ENCODE measurements around the gene PHKB. TPM values are rescaled to one million over a fixed set of nuclear protein-coding genes. Genes with fewer than 3 reads are reported as not detected.
A peak's percentile ranks its signal among the peaks of the same experiment; 100 is the strongest.

PHKB gene
- total and polyA plus RNA-seq, 2 donors (not counting 1 experiment from before 2014, with no cell fraction given), result 79.0 to 103 TPM

DNA sequence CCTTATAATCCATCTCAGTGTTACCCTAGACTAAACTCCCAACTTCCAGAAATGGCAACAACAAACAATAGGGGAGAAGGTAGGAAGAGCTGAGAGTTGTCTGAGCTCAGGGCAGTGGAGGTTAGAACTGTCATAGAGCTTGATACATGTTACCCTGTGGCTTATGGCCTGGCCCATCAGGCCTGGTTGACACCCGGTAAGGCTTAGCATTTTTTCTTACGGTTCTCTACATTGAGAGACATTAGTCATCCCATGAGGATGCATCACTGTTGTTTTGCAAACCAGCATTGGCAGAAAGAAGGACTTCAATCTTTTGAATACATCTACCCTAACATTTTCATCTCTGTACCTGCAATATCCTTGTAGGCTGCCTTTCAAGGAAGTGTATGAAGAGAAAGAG is 226.6 kb downstream of the PHKB start:
- TF ChIP-seq EZH2 (IDR thresholded peaks at IDR 0.05; ENCODE audit: low read length, missing control alignments), result no peak
- no peak for TF ChIP-seq CTCF (conservative IDR thresholded peaks at IDR 0.05 in 1 of 2, IDR thresholded peaks at IDR 0.05 in 1 of 2; ENCODE audit: low read depth in 1 of 2, low read length in 2 of 2)
- H3K4me2 ChIP-seq (ENCODE audit: extremely low read depth, insufficient read depth, low read length), result no peak overlapping the region
- H3K4me1 ChIP-seq (ENCODE audit: control insufficient read depth, extremely low read depth, insufficient read depth, low read length), result no peaks in the 10 kb centered on the region
- H2AFZ ChIP-seq (ENCODE audit: low read length), result no peak overlapping the region
- peaks cover 2% of the 10 kb centered on the region for H3K36me3 ChIP-seq (ENCODE audit: control insufficient read depth, insufficient read depth, low read length)
- DNase-seq (ENCODE audit: low read depth in 2 of 2), result peak in 1 of 2 donors; percentile 15
- no peaks in the 10 kb centered on the region for H4K20me1 ChIP-seq (ENCODE audit: control insufficient read depth, extremely low read depth, insufficient read depth, low read length)
- no peak overlapping the region for H3K27ac ChIP-seq (ENCODE audit: insufficient read depth, low read length)
- H3K79me2 ChIP-seq (ENCODE audit: control insufficient read depth, insufficient read depth, low read length), result no peaks in the 10 kb centered on the region
- no peaks in the 10 kb centered on the region for H3K9me3 ChIP-seq (ENCODE audit: control insufficient read depth, insufficient read depth, low read depth, low read length)
- H3K27me3 ChIP-seq (ENCODE audit: control insufficient read depth, insufficient read depth, low read length), result no peaks in the 10 kb centered on the region
- no peak overlapping the region for H3K4me3 ChIP-seq (replicated peaks in 1 of 4; ENCODE audit: control extremely low read depth in 1 of 4, insufficient read depth in 1 of 4, low read depth in 3 of 4, low read length in 4 of 4)
- no peak overlapping the region for H3K9ac ChIP-seq (ENCODE audit: insufficient read depth, low read length)

- no peaks in the 10 kb centered on the region for H3K79me2 ChIP-seq (ENCODE audit: control insufficient read depth, insufficient read depth, low read length)
- TF ChIP-seq CTCF (conservative IDR thresholded peaks at IDR 0.05 in 1 of 2, IDR thresholded peaks at IDR 0.05 in 1 of 2; ENCODE audit: low read depth in 1 of 2, low read length in 2 of 2), result no peak
- H2AFZ ChIP-seq (ENCODE audit: low read length), result no peak overlapping the region
- H4K20me1 ChIP-seq (ENCODE audit: control insufficient read depth, extremely low read depth, insufficient read depth, low read length), result no peaks in the 10 kb centered on the region
- H3K27ac ChIP-seq (ENCODE audit: insufficient read depth, low read length), result no peak overlapping the region
- no peak for DNase-seq (ENCODE audit: low read depth in 2 of 2)
- H3K9me3 ChIP-seq (ENCODE audit: control insufficient read depth, insufficient read depth, low read depth, low read length), result no peaks in the 10 kb centered on the region
- no peak overlapping the region for H3K4me2 ChIP-seq (ENCODE audit: extremely low read depth, insufficient read depth, low read length)
- H3K27me3 ChIP-seq (ENCODE audit: control insufficient read depth, insufficient read depth, low read length), result no peaks in the 10 kb centered on the region
- H3K36me3 ChIP-seq (ENCODE audit: control insufficient read depth, insufficient read depth, low read length), result peaks cover 2% of the 10 kb centered on the region
- H3K4me1 ChIP-seq (ENCODE audit: control insufficient read depth, extremely low read depth, insufficient read depth, low read length), result no peaks in the 10 kb centered on the region
- no peak overlapping the region for H3K9ac ChIP-seq (ENCODE audit: insufficient read depth, low read length)
- H3K4me3 ChIP-seq (replicated peaks in 1 of 4; ENCODE audit: control extremely low read depth in 1 of 4, insufficient read depth in 1 of 4, low read depth in 3 of 4, low read length in 4 of 4), result no peak overlapping the region
Observed at GRCh38 chr16:47693226-47693625, 232.1 kb downstream of the PHKB start.

GRCh38 chr16:47694543-47694942 is 233.4 kb downstream of the PHKB start:
- Histone ChIP-seq H3K27ac (ENCODE audit: insufficient read depth, low read length) (no peak overlapping the region), H3K79me2 (ENCODE audit: control insufficient read depth, insufficient read depth, low read length) (no peaks in the 10 kb centered on the region), H2AFZ (ENCODE audit: low read length) (no peak overlapping the region), H4K20me1 (ENCODE audit: control insufficient read depth, extremely low read depth, insufficient read depth, low read length) (no peaks in the 10 kb centered on the region), H3K9ac (ENCODE audit: insufficient read depth, low read length) (no peak overlapping the region), H3K27me3 (ENCODE audit: control insufficient read depth, insufficient read depth, low read length) (no peaks in the 10 kb centered on the region), H3K36me3 (ENCODE audit: control insufficient read depth, insufficient read depth, low read length) (peaks cover under 1% of the 10 kb centered on the region), H3K4me2 (ENCODE audit: extremely low read depth, insufficient read depth, low read length) (no peak overlapping the region), H3K4me1 (ENCODE audit: control insufficient read depth, extremely low read depth, insufficient read depth, low read length) (no peaks in the 10 kb centered on the region), H3K4me3 (replicated peaks in 1 of 4; ENCODE audit: control extremely low read depth in 1 of 4, insufficient read depth in 1 of 4, low read depth in 3 of 4, low read length in 4 of 4) (no peak overlapping the region), H3K9me3 (ENCODE audit: control insufficient read depth, insufficient read depth, low read depth, low read length) (no peaks in the 10 kb centered on the region)
- no peak for DNase-seq (ENCODE audit: low read depth in 2 of 2)
- TF ChIP-seq CTCF (conservative IDR thresholded peaks at IDR 0.05 in 1 of 2, IDR thresholded peaks at IDR 0.05 in 1 of 2; ENCODE audit: low read depth in 1 of 2, low read length in 2 of 2), result no peak
- TF ChIP-seq EZH2 (IDR thresholded peaks at IDR 0.05; ENCODE audit: low read length, missing control alignments), result no peak
